ENCODE results near the gene ANGPTL1. TPM values are rescaled to one million over a fixed set of nuclear protein-coding genes. Genes with fewer than 3 reads are reported as not detected.

The ANGPTL1 gene
- total RNA-seq, 3 donors from 2014 or later (not counting 1 experiment from before 2014, with no cell fraction given) = not detected

- Histone ChIP-seq H3K27ac (ENCODE audit: low read length) (no peak overlapping the region), H3K27me3 (ENCODE audit: control insufficient read depth, insufficient read depth, low read length) (no peaks in the 10 kb centered on the region), H3K4me3 (ENCODE audit: low read length) (no peak overlapping the region), H3K4me1 (ENCODE audit: control insufficient read depth, insufficient read depth, low read length) (no peaks in the 10 kb centered on the region), H3K9me3 (ENCODE audit: control insufficient read depth, insufficient read depth, low read length) (no peaks in the 10 kb centered on the region), H3K36me3 (ENCODE audit: control insufficient read depth, insufficient read depth, low read length) (peaks cover 15% of the 10 kb centered on the region)
- H3K4me3 Mint-ChIP-seq = no peak overlapping the region
- H3K4me1 Mint-ChIP-seq = no peaks in the 10 kb centered on the region
- intact Hi-C loops (cut with micrococcal nuclease) = no loop called here
- 100% methylated on average over 1 of the region's 2 CpGs for WGBS (ENCODE audit: insufficient coverage)
- DNase-seq = no peak
- TF ChIP-seq, protein P1, sequence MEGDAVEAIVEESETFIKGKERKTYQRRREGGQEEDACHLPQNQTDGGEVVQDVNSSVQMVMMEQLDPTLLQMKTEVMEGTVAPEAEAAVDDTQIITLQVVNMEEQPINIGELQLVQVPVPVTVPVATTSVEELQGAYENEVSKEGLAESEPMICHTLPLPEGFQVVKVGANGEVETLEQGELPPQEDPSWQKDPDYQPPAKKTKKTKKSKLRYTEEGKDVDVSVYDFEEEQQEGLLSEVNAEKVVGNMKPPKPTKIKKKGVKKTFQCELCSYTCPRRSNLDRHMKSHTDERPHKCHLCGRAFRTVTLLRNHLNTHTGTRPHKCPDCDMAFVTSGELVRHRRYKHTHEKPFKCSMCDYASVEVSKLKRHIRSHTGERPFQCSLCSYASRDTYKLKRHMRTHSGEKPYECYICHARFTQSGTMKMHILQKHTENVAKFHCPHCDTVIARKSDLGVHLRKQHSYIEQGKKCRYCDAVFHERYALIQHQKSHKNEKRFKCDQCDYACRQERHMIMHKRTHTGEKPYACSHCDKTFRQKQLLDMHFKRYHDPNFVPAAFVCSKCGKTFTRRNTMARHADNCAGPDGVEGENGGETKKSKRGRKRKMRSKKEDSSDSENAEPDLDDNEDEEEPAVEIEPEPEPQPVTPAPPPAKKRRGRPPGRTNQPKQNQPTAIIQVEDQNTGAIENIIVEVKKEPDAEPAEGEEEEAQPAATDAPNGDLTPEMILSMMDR (IDR thresholded peaks at IDR 0.05) = no peak
- no peaks in the 10 kb centered on the region for H3K9me3 Mint-ChIP-seq
- H3K27me3 Mint-ChIP-seq (ENCODE audit: low read depth in 2 of 2) = no peaks in the 10 kb centered on the region
- no peaks in the 10 kb centered on the region for H3K36me3 Mint-ChIP-seq
- ATAC-seq = no peak
- H3K27ac Mint-ChIP-seq = no peak overlapping the region
Measured at GRCh38 chr1:178886551-178886950, 15.7 kb upstream of the ANGPTL1 start.

DNA sequence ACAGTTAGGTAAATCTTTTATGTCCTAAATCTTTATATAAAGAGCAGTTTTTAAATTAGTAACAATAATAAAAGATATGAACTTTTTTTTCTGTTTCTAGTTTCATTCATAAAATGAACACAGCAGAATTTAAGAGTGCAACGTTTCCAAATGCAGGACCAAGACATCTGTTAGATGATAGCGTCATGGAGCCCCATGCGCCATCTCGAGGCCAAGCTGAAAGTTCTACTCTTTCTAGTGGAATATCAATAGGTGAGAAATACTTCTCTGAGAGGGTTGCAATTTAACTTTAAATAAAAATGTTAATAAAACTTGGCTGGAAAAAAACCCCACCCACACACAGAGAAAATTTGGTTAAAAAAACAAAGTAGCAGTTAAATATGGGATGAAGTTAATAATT is 15.0 kb upstream of the ANGPTL1 start:
- H3K4me1 ChIP-seq (ENCODE audit: control insufficient read depth, insufficient read depth, low read length) = no peaks in the 10 kb centered on the region
- peaks cover 15% of the 10 kb centered on the region for H3K36me3 ChIP-seq (ENCODE audit: control insufficient read depth, insufficient read depth, low read length)
- no peak overlapping the region for H3K4me3 ChIP-seq (ENCODE audit: low read length)
- H3K4me3 Mint-ChIP-seq = no peak overlapping the region
- no peaks in the 10 kb centered on the region for H3K9me3 ChIP-seq (ENCODE audit: control insufficient read depth, insufficient read depth, low read length)
- no peak overlapping the region for H3K27ac ChIP-seq (ENCODE audit: low read length)
- H3K9me3 Mint-ChIP-seq = no peaks in the 10 kb centered on the region
- DNase-seq (no peak), ATAC-seq (no peak)
- TF ChIP-seq, protein P1 (IDR thresholded peaks at IDR 0.05) = no peak
- WGBS (ENCODE audit: insufficient coverage) = 63% methylated on average over 1 of the region's 4 CpGs
- no peaks in the 10 kb centered on the region for H3K36me3 Mint-ChIP-seq
- no peaks in the 10 kb centered on the region for H3K4me1 Mint-ChIP-seq
- no peak overlapping the region for H3K27ac Mint-ChIP-seq
- H3K27me3 ChIP-seq (ENCODE audit: control insufficient read depth, insufficient read depth, low read length) = no peaks in the 10 kb centered on the region
- intact Hi-C loops (cut with micrococcal nuclease) = no loop called here
- H3K27me3 Mint-ChIP-seq (ENCODE audit: low read depth in 2 of 2) = no peaks in the 10 kb centered on the region

- H3K4me3 ChIP-seq (ENCODE audit: low read length) = no peak overlapping the region
- no peak overlapping the region for H3K27ac ChIP-seq (ENCODE audit: low read length)
- H3K27ac Mint-ChIP-seq = no peak overlapping the region
- no peaks in the 10 kb centered on the region for H3K27me3 ChIP-seq (ENCODE audit: control insufficient read depth, insufficient read depth, low read length)
- H3K36me3 ChIP-seq (ENCODE audit: control insufficient read depth, insufficient read depth, low read length) = peaks cover 8% of the 10 kb centered on the region
- no peak overlapping the region for H3K4me3 Mint-ChIP-seq
- TF ChIP-seq, protein P1 (IDR thresholded peaks at IDR 0.05) = no peak
- H3K4me1 ChIP-seq (ENCODE audit: control insufficient read depth, insufficient read depth, low read length) = no peaks in the 10 kb centered on the region
- no peaks in the 10 kb centered on the region for H3K9me3 ChIP-seq (ENCODE audit: control insufficient read depth, insufficient read depth, low read length)
- H3K9me3 Mint-ChIP-seq = no peaks in the 10 kb centered on the region
- no peaks in the 10 kb centered on the region for H3K4me1 Mint-ChIP-seq
- ATAC-seq = no peak
- H3K36me3 Mint-ChIP-seq = no peaks in the 10 kb centered on the region
- no peak for DNase-seq
- no peaks in the 10 kb centered on the region for H3K27me3 Mint-ChIP-seq (ENCODE audit: low read depth in 2 of 2)
- intact Hi-C loops (cut with micrococcal nuclease) = no loop called here
- WGBS (ENCODE audit: insufficient coverage) = 100% methylated on average over 1 of the region's 3 CpGs
Measured at GRCh38 chr1:178881950-178882349, 11.1 kb upstream of the ANGPTL1 start.

DNA sequence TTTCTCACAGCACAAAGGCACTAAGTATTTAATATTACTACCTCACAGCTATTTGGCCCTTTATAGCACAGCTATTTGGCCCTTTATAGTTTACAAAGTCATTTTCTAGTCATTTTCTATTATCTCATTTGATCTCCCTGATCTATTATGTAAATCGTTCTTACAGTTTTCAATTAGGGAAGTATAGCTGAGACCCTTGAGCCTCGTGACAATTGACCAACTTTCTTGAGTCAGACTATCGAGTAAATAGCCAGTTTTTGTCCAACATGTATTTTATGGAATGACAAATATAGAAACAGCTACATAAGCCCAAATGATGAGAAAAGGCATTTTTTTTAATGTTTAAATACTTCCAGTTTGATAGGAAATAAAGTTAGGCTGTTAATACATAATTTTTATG is 7.0 kb upstream of the ANGPTL1 start:
- H3K9me3 Mint-ChIP-seq = no peaks in the 10 kb centered on the region
- Histone ChIP-seq H3K4me1 (ENCODE audit: control insufficient read depth, insufficient read depth, low read length) (no peaks in the 10 kb centered on the region), H3K4me3 (ENCODE audit: low read length) (no peak overlapping the region), H3K27me3 (ENCODE audit: control insufficient read depth, insufficient read depth, low read length) (no peaks in the 10 kb centered on the region), H3K27ac (ENCODE audit: low read length) (no peak overlapping the region), H3K36me3 (ENCODE audit: control insufficient read depth, insufficient read depth, low read length) (no peaks in the 10 kb centered on the region), H3K9me3 (ENCODE audit: control insufficient read depth, insufficient read depth, low read length) (no peaks in the 10 kb centered on the region)
- H3K4me1 Mint-ChIP-seq = no peaks in the 10 kb centered on the region
- WGBS (ENCODE audit: insufficient coverage) = 95% methylated on average over 3 of the region's 3 CpGs
- TF ChIP-seq, protein P1 (IDR thresholded peaks at IDR 0.05) = no peak
- ATAC-seq (no peak), DNase-seq (no peak)
- H3K36me3 Mint-ChIP-seq = no peaks in the 10 kb centered on the region
- intact Hi-C loops (cut with micrococcal nuclease) = no loop called here
- no peaks in the 10 kb centered on the region for H3K27me3 Mint-ChIP-seq (ENCODE audit: low read depth in 2 of 2)
- H3K27ac Mint-ChIP-seq = no peak overlapping the region
- no peak overlapping the region for H3K4me3 Mint-ChIP-seq
